ENCODE data around the gene GPRC5B. TPM values are rescaled to one million over a fixed set of nuclear protein-coding genes. Genes with fewer than 3 reads are reported as not detected.

GPRC5B gene
- total RNA-seq, 1 donor from 2014 or later = not detected

GRCh38 chr16:19815418-19815817 lies 69.2 kb downstream of the GPRC5B start:
- intact Hi-C loops (cut with micrococcal nuclease) = no loop called here

- intact Hi-C loops (cut with micrococcal nuclease) = no loop called here
Observed at GRCh38 chr16:19812986-19813385, 71.7 kb downstream of the GPRC5B start.

- intact Hi-C loops (cut with micrococcal nuclease) = no loop called here
Observed at GRCh38 chr16:19810817-19811731, 73.6 kb downstream of the GPRC5B start.

- intact Hi-C loops (cut with micrococcal nuclease) = no loop called here
Observed at GRCh38 chr16:19809693-19810092, 75.0 kb downstream of the GPRC5B start.

GRCh38 chr16:19809121-19809635 lies 75.5 kb downstream of the GPRC5B start:
- intact Hi-C loops (cut with micrococcal nuclease) = no loop called here

GRCh38 chr16:19808061-19808641 lies 76.5 kb downstream of the GPRC5B start:
- intact Hi-C loops (cut with micrococcal nuclease) = no loop called here

Other genes with a start within 250 kb of the GPRC5B start
- gene KNOP1, start 166.6 kb downstream of the GPRC5B start, total RNA-seq = 22.1 and 22.2 TPM in 2 replicates
- gene IQCK, start 166.6 kb downstream of the GPRC5B start, total RNA-seq = 0.52 and 0.93 TPM in 2 replicates
- gene GPR139, start 189.0 kb upstream of the GPRC5B start, total RNA-seq = not detected in 2 replicates

Data from T-helper 2 cell treated with Interferon-gamma antibody and Interleukin-4, amounts not matched to agents 100 ng/mL and 5 ng/mL, for 36 hours (primary cell).